Transverse colon (tissue), 4 donors: ENCODE results near the gene SPECC1. TPM values are rescaled to one million over a fixed set of nuclear protein-coding genes. Genes with fewer than 3 reads are reported as not detected.
"Not testable (repeated sequence)": the region's sequence is repeated elsewhere in the genome, so short reads cannot be mapped to it uniquely, and the experiment has no call there.

Source experiments
- DNase-seq: peaks from one replicate; pipeline ENCODE4 v3.0.0-alpha.2; 2019
- H3K27ac ChIP-seq, 4 donors: fragments of 200-600 bp; sonication (generic); 2 replicates each; pipeline ENCODE4 v1.5.1; 2016 to 2018; ENCODE audit warnings: inconsistent platforms in 4 of 4
- H3K27me3 ChIP-seq: fragments of 200-600 bp; sonication (generic); 2 replicates; pipeline ENCODE4 v1.5.1; 2017; ENCODE audit warnings: inconsistent platforms
- H3K36me3 ChIP-seq, 4 donors: fragments of 200-600 bp; sonication (generic); 2 replicates each; pipeline ENCODE4 v1.5.1; 2017 to 2019; ENCODE audit warnings: inconsistent platforms in 4 of 4
- H3K4me1 ChIP-seq, 4 donors: fragments of 200-600 bp; sonication (generic); 2 replicates each; pipeline ENCODE4 v1.5.1; 2017 to 2020; ENCODE audit warnings: inconsistent platforms in 4 of 4
- H3K4me3 ChIP-seq, 4 donors: fragments of 200-600 bp; sonication (generic); 1 replicate in 1 of 4; 2 replicates in 3 of 4; pipeline versions ENCODE4 v1.5.1 to v1.6.1; 2017 to 2019; ENCODE audit warnings: inconsistent platforms in 4 of 4
- H3K9me3 ChIP-seq, 2 donors: fragments of 200-600 bp; sonication (generic); 2 replicates each; pipeline ENCODE4 v1.5.1; 2017 to 2019; ENCODE audit warnings: inconsistent platforms in 2 of 2
- WGBS, 2 donors: methylation state at CpG; one replicate each; pipeline ENCODE4 v1.1.5; 2018; ENCODE audit warnings: low coverage in 1 of 2; 5-methylcytosine and 5-hydroxymethylcytosine counted together
- in situ Hi-C, 4 donors: fragments of 200-750 bp; cut with MboI; loops; one replicate each; pipeline versions ENCODE4 v1.15.0 to v1.15.1; 2017; ENCODE audit warnings: low sequenced_read_pairs in 3 of 4, low pct_ligation_motif_present in 1 of 4, low pct_unique_long_range_greater_than_20kb in 1 of 4
- intact Hi-C: fragments of 100-400 bp; cut with DNase I; formaldehyde crosslinking; loops from one replicate; pipeline ENCODE4 v1.15.1; 2023; ENCODE audit warnings: low total_unique reads
- small RNA-seq, 4 donors: library from RNA; depleted of rRNA; stranded (forward); fragments of <200 nt; gene quantifications; one replicate each; pipeline ENCODE3, GENCODE V24; 2016
- total RNA-seq, 4 donors: library from RNA; depleted of rRNA; stranded (reverse); fragments of >200 nt; gene quantifications; one replicate each; pipeline ENCODE4 v1.1.0, GENCODE V29; 2016

The SPECC1 gene
- total RNA-seq, 4 donors from 2014 or later = 117 to 141 (median 125) TPM

- intact Hi-C loops, H3K9me3 ChIP-seq, H3K36me3 ChIP-seq, H3K27me3 ChIP-seq, H3K27ac ChIP-seq, DNase-seq, H3K4me1 ChIP-seq, H3K4me3 ChIP-seq, in situ Hi-C loops: not testable (repeated sequence)
- WGBS, 2 donors = 86 to 88% methylated on average over 2 to 3 of the region's 3 CpGs
These were observed 343.4 kb downstream of the SPECC1 start for GRCh38 chr17:20352567-20352966.

- H3K4me3 ChIP-seq, H3K27me3 ChIP-seq, H3K4me1 ChIP-seq, H3K27ac ChIP-seq, DNase-seq, intact Hi-C loops, H3K36me3 ChIP-seq, H3K9me3 ChIP-seq, in situ Hi-C loops: not testable (repeated sequence)
- WGBS, 2 donors = 68 to 88% methylated on average over 4 of the region's 4 CpGs
These were observed 354.7 kb downstream of the SPECC1 start for GRCh38 chr17:20363846-20364245.

Small RNA genes within 50 kb of the gene (small RNA-seq; reads per million reads assigned to genes)
- gene AC008088.1 (0 reads per million in 4 donors), gene RNU6-1057P (0 reads per million in 4 donors), gene RNU6-258P (0 reads per million in 4 donors), gene RNU6-467P (0 reads per million in 4 donors)

Other genes starting within 250 kb of the SPECC1 start
- 10 to 100 TPM in 3 of 4 donors, 1 to 10 TPM in 1; 9.0 to 28.5 (median 12.9) TPM for gene ULK2, start 141.4 kb upstream of the SPECC1 start, total RNA-seq
- 10 to 100 TPM; 18.7 to 36.8 (median 25.3) TPM for gene AKAP10, start 31.5 kb upstream of the SPECC1 start, total RNA-seq